Fibroblast of the aortic adventitia (primary cell): Measurements from ENCODE around the gene DLX3. TPM values are rescaled to one million over a fixed set of nuclear protein-coding genes. Genes with fewer than 3 reads are reported as not detected.

Experiments
- DNase-seq: peaks from one replicate; pipeline ENCODE4 v3.0.0-alpha.2; 2010; ENCODE audit warnings: low read depth
- H3K4me3 ChIP-seq: 2 replicates; pipeline ENCODE4 v1.5.1; 2011; ENCODE audit warnings: low read depth, mild to moderate bottlenecking, control low read depth, low read length, moderate library complexity
- total RNA-seq: library from RNA; depleted of rRNA; stranded (reverse); fragments of >200 nt; gene quantifications from 2 replicates; pipeline ENCODE4 v1.2.3, GENCODE V29; 2012; ENCODE audit warnings: low replicate concordance
- TF ChIP-seq, protein P1 (sequence below): IDR thresholded peaks from 2 replicates; pipeline ENCODE4 v1.5.1; 2011; ENCODE audit warnings: mild to moderate bottlenecking, low read length, control low read depth, inconsistent platforms; ENCODE audit not compliant: insufficient read depth

DLX3 gene
- total RNA-seq, 1 donor: not detected

DNA sequence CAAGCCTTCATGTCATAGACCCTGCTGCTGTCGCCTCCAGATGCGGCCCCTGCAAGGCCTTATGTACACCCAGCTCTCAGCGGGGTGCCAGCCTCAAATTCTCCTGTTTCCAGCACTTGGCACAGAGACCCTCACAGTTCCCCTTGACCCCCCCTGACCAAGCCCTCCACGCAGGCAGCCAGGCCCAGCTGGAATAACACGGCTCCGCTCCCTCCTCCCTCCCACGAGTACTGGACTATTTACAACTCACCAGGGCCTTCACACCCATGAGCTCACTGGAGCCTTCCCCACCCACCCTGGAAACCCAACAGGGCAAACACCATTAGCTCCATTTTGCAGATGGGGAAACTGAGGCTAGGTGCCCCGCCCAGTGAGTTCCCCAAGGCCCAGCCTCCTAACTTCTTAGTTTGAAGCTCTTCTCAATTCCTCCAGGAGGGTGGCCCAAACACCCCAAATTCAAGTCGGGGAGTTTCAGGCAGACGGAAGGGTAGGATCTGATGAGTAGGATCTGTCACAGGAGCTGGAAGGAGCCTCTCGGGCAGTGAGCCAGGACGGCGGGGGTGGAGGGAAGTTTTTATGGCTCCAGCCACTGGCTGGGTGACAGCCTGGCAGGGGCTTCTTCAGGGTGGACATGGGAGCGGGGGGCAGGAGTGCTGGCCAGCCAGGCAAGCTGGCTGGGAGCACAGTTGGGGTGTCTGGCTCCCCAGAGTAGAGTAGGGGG is 43.5 kb downstream of the DLX3 start:
- no peak overlapping the region for H3K4me3 ChIP-seq
- no peak for DNase-seq
- TF ChIP-seq, protein P1, sequence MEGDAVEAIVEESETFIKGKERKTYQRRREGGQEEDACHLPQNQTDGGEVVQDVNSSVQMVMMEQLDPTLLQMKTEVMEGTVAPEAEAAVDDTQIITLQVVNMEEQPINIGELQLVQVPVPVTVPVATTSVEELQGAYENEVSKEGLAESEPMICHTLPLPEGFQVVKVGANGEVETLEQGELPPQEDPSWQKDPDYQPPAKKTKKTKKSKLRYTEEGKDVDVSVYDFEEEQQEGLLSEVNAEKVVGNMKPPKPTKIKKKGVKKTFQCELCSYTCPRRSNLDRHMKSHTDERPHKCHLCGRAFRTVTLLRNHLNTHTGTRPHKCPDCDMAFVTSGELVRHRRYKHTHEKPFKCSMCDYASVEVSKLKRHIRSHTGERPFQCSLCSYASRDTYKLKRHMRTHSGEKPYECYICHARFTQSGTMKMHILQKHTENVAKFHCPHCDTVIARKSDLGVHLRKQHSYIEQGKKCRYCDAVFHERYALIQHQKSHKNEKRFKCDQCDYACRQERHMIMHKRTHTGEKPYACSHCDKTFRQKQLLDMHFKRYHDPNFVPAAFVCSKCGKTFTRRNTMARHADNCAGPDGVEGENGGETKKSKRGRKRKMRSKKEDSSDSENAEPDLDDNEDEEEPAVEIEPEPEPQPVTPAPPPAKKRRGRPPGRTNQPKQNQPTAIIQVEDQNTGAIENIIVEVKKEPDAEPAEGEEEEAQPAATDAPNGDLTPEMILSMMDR: no peak

DNA sequence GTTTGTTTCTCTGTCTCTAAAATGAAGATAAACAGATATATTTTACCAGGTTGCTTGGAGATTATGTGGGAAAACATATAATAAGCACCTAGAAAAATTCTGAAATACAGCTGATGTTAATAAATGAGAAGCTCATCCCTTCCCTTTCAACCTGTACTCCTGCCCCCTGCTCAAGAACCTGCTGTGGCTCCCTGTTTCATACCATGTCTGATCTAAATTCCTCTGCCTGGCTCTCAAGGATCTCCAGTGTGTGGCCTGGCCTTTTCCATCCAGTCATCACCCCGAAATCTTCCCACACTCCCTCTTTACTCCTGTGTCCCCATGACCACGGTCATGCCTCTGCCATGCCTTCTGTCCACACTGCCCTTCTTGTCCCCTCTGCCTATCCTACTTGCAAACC is 45.4 kb downstream of the DLX3 start:
- no peak overlapping the region for H3K4me3 ChIP-seq
- TF ChIP-seq, protein P1: no peak
- no peak for DNase-seq

DNA sequence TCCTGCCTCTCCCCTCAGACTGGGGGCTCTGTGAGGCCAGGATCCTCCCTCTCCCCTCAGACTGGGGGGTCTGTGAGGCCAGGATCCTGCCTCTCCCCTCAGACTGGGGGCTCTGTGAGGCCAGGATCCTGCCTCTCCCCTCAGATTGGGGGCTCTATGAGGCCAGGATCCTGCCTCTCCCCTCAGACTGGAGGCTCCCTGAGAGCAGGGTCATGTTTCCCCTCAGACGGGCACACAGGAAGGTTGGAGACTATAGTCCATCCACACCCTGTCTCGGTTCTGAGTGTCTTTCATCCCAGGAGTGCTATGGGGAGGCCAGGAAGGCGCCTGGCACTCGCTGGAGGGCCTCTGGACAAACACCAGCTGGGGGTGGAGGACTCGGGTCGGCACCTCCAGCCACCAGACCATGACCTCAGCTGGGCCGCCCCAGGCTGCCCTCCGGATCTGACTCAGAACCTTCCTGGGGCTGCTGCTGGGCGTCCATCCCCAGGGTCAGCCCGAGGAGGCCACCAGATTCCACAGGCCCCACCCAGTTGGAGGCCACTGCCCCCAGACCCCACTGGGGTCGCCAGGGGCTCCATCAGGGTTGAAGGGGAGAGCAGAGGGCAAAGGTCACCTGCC is 48.0 kb downstream of the DLX3 start:
- TF ChIP-seq, protein P1: no peak
- DNase-seq: no peak
- H3K4me3 ChIP-seq: no peak overlapping the region

GRCh38 chr17:49946208-49946607 is 48.8 kb downstream of the DLX3 start:
- DNase-seq: no peak
- no peak overlapping the region for H3K4me3 ChIP-seq
- TF ChIP-seq, protein P1: no peak

GRCh38 chr17:49944273-49944870 is 50.7 kb downstream of the DLX3 start:
- H3K4me3 ChIP-seq: no peak overlapping the region
- TF ChIP-seq, protein P1: no peak
- no peak for DNase-seq

DNA sequence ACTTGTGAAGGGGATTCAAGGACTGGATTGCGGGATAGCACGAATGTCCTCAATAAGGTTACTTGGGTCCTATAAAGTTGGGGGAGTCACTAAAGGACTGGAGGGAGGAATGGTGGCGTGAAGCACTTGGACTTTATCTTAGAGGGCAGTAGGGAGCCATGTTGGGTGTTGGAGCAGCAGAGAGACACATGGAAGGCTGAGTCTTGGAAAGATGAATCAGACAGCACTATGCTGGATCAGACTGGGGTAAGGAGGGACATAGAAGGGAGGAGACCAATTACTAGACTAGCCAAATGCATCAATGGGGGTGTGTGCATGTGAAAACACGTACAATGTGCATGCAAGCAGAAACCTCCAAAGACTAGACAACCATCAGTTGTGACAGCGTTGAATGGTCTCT is 52.1 kb downstream of the DLX3 start:
- TF ChIP-seq, protein P1: no peak
- H3K4me3 ChIP-seq: no peak overlapping the region
- no peak for DNase-seq
